ENCODE results near the gene PRKG1. TPM values are rescaled to one million over a fixed set of nuclear protein-coding genes. Genes with fewer than 3 reads are reported as not detected.

The PRKG1 gene
- total RNA-seq, 1 donor from 2014 or later, result 22.8 TPM

DNA sequence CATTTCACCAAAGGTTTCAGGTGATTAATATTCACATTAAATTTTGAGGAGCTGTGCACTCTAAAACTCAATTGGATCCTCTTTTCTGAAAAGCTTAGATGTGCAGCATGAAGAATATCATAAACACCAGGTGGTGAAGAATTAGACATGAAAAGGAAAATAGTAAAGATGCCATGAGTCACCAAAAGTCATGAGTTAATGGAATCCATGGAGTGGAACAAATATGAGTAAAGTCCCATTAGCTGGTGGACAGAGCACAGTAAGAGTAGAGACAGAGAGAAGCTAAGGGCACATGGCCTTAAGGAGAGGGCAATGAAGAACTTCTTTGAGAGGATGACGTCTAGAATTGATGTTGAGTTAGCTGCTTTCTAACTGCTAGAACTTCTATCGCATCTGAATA, 353.5 kb downstream of the PRKG1 start:
- DNase-seq (ENCODE audit: low spot score), result no peak
- Mint-ChIP-seq H3K36me3 (ENCODE audit: low read depth) (peaks cover 2% of the 10 kb centered on the region), H3K27ac (ENCODE audit: unreplicated experiment) (no peak overlapping the region), H3K4me3 (ENCODE audit: unreplicated experiment) (no peak overlapping the region), H3K9me3 (ENCODE audit: low read depth) (peaks cover 5% of the 10 kb centered on the region), H3K4me1 (ENCODE audit: low read depth) (peaks cover 21% of the 10 kb centered on the region), H3K27me3 (ENCODE audit: low read depth) (no peaks in the 10 kb centered on the region)
- TF ChIP-seq, protein P1, sequence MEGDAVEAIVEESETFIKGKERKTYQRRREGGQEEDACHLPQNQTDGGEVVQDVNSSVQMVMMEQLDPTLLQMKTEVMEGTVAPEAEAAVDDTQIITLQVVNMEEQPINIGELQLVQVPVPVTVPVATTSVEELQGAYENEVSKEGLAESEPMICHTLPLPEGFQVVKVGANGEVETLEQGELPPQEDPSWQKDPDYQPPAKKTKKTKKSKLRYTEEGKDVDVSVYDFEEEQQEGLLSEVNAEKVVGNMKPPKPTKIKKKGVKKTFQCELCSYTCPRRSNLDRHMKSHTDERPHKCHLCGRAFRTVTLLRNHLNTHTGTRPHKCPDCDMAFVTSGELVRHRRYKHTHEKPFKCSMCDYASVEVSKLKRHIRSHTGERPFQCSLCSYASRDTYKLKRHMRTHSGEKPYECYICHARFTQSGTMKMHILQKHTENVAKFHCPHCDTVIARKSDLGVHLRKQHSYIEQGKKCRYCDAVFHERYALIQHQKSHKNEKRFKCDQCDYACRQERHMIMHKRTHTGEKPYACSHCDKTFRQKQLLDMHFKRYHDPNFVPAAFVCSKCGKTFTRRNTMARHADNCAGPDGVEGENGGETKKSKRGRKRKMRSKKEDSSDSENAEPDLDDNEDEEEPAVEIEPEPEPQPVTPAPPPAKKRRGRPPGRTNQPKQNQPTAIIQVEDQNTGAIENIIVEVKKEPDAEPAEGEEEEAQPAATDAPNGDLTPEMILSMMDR (IDR thresholded peaks at IDR 0.05), result no peak

DNA sequence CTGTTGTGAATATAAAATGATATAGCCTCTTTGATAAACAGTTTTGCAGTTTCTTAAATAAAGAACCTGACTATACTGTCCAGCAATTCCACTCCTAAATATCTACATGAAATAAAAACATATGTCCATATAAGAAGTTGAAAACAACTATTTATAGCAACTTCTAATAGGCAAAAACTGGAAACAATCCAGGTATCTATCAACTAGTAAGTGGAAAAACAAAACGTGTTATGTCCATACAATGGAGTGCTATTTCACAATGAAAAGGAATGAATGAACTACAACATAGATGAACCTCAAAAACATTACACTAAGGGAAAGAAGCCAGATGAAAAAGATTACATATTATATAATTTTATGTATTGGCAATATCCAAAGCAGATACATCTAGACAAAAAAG, 356.2 kb downstream of the PRKG1 start:
- H3K4me1 Mint-ChIP-seq (ENCODE audit: low read depth), result peaks cover 7% of the 10 kb centered on the region
- H3K27me3 Mint-ChIP-seq (ENCODE audit: low read depth), result no peaks in the 10 kb centered on the region
- no peak overlapping the region for H3K4me3 Mint-ChIP-seq (ENCODE audit: unreplicated experiment)
- peaks cover 5% of the 10 kb centered on the region for H3K9me3 Mint-ChIP-seq (ENCODE audit: low read depth)
- no peak for DNase-seq (ENCODE audit: low spot score)
- TF ChIP-seq, protein P1 (IDR thresholded peaks at IDR 0.05), result no peak
- no peak overlapping the region for H3K27ac Mint-ChIP-seq (ENCODE audit: unreplicated experiment)
- peaks cover 2% of the 10 kb centered on the region for H3K36me3 Mint-ChIP-seq (ENCODE audit: low read depth)

GRCh38 chr10:51433949-51434475, 359.7 kb downstream of the PRKG1 start:
- TF ChIP-seq, protein P1 (IDR thresholded peaks at IDR 0.05), result no peak
- Mint-ChIP-seq H3K4me1 (ENCODE audit: low read depth) (no peaks in the 10 kb centered on the region), H3K27ac (ENCODE audit: unreplicated experiment) (no peak overlapping the region), H3K4me3 (ENCODE audit: unreplicated experiment) (no peak overlapping the region), H3K27me3 (ENCODE audit: low read depth) (no peaks in the 10 kb centered on the region), H3K36me3 (ENCODE audit: low read depth) (peaks cover 2% of the 10 kb centered on the region), H3K9me3 (ENCODE audit: low read depth) (peaks cover 3% of the 10 kb centered on the region)
- no peak for DNase-seq (ENCODE audit: low spot score)

GRCh38 chr10:51436805-51437204, 362.5 kb downstream of the PRKG1 start:
- Mint-ChIP-seq H3K9me3 (ENCODE audit: low read depth) (no peaks in the 10 kb centered on the region), H3K4me3 (ENCODE audit: unreplicated experiment) (no peak overlapping the region), H3K4me1 (ENCODE audit: low read depth) (no peaks in the 10 kb centered on the region), H3K27ac (ENCODE audit: unreplicated experiment) (no peak overlapping the region), H3K27me3 (ENCODE audit: low read depth) (no peaks in the 10 kb centered on the region), H3K36me3 (ENCODE audit: low read depth) (no peaks in the 10 kb centered on the region)
- no peak for DNase-seq (ENCODE audit: low spot score)
- TF ChIP-seq, protein P1 (IDR thresholded peaks at IDR 0.05), result no peak

DNA sequence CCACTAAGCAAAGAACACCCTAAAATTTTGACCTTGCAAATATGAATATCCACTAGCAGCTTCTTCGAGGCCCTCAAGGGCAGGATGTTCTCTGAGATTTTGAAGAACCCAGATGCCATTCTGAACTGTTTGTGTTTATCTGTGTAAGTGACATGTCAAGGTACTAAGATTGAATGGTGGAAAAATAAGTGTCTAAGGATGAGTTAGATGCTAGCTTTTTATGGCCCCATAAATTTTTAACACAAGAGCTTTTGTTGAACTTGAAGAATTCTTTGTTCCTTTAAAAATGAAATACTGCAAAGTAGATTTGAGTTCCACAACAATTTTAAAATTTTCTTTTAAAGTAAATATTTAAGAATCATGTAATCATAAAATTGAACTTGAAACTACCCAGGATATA, 365.4 kb downstream of the PRKG1 start:
- H3K4me3 Mint-ChIP-seq (ENCODE audit: unreplicated experiment), result no peak overlapping the region
- TF ChIP-seq, protein P1 (IDR thresholded peaks at IDR 0.05), result no peak
- H3K27me3 Mint-ChIP-seq (ENCODE audit: low read depth), result no peaks in the 10 kb centered on the region
- H3K4me1 Mint-ChIP-seq (ENCODE audit: low read depth), result peaks cover 4% of the 10 kb centered on the region
- no peaks in the 10 kb centered on the region for H3K9me3 Mint-ChIP-seq (ENCODE audit: low read depth)
- DNase-seq (ENCODE audit: low spot score), result no peak
- no peaks in the 10 kb centered on the region for H3K36me3 Mint-ChIP-seq (ENCODE audit: low read depth)
- H3K27ac Mint-ChIP-seq (ENCODE audit: unreplicated experiment), result no peak overlapping the region

All from chondrocyte (in vitro differentiated cells).